Measurements from ENCODE around the gene CLDN6.

Gene CLDN6

GRCh38 chr16:2968368-2968737 lies 49.6 kb downstream of the CLDN6 start:
- DNase-seq: no peak

GRCh38 chr16:2967721-2968161 lies 50.2 kb downstream of the CLDN6 start:
- no peak for DNase-seq

- DNase-seq: no peak
These were observed 50.8 kb downstream of the CLDN6 start for GRCh38 chr16:2967211-2967631.

- no peak for DNase-seq
These were observed 51.2 kb downstream of the CLDN6 start for GRCh38 chr16:2966808-2967191.

GRCh38 chr16:2966043-2966807 lies 51.8 kb downstream of the CLDN6 start:
- DNase-seq: no peak
